ENCODE measurements around the gene ADAMTS2. TPM values are rescaled to one million over a fixed set of nuclear protein-coding genes. Genes with fewer than 3 reads are reported as not detected.

Gene ADAMTS2
- total RNA-seq, 1 donor from 2014 or later: 23.5 TPM

DNA sequence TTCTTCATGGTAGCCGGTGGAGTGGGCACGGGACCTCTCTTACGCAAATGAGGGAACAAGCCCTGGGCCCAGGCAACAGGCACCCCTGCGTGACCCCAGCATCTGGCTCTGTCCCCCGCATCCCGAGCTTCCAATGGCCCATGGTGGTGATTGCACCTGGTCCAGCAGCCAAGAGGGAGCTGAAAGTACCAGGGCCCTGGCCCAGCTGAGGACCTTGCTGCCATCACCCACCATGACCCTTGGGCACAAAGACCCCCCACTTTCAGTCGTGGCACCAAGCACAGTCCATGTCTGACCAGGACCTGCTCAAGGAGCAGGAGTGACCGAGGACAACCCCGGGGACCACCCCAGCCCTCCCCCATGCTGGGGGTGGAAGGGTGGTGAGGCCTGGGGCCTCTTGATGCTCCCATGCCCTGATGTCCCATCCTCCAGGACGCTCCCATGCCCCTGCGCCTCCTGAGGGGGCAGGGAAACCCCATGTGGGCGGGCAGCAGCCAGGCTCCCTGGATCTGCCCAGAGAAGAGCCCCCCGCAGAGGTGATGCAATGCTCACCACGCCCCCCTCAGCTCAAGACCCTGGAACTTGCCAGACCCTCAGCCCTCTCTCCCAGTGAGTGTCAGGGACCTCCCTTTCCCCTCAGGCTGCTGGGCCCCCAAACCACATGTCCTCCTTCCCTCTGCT, 123.9 kb downstream of the ADAMTS2 start:
- DNase-seq: peak; percentile 3
- TF ChIP-seq CTCF (IDR thresholded peaks at IDR 0.05; ENCODE audit: partially characterized antibody, unreplicated experiment): no peak
- Mint-ChIP-seq H3K27ac (ENCODE audit: unreplicated experiment) (no peak overlapping the region), H3K4me1 (ENCODE audit: low read depth, unreplicated experiment) (peaks cover 32% of the 10 kb centered on the region), H3K27me3 (ENCODE audit: unreplicated experiment) (peaks cover 14% of the 10 kb centered on the region), H3K9me3 (ENCODE audit: unreplicated experiment) (peaks cover 26% of the 10 kb centered on the region), H3K4me3 (ENCODE audit: unreplicated experiment) (no peak overlapping the region), H3K36me3 (ENCODE audit: unreplicated experiment) (peaks cover 15% of the 10 kb centered on the region)

- no peak overlapping the region for H3K4me3 Mint-ChIP-seq (ENCODE audit: unreplicated experiment)
- DNase-seq: no peak
- H3K27ac Mint-ChIP-seq (ENCODE audit: unreplicated experiment): no peak overlapping the region
- peaks cover 17% of the 10 kb centered on the region for H3K27me3 Mint-ChIP-seq (ENCODE audit: unreplicated experiment)
- no peak for TF ChIP-seq CTCF (IDR thresholded peaks at IDR 0.05; ENCODE audit: partially characterized antibody, unreplicated experiment)
- H3K36me3 Mint-ChIP-seq (ENCODE audit: unreplicated experiment): peaks cover 16% of the 10 kb centered on the region
- peaks cover 25% of the 10 kb centered on the region for H3K9me3 Mint-ChIP-seq (ENCODE audit: unreplicated experiment)
- peaks cover 34% of the 10 kb centered on the region for H3K4me1 Mint-ChIP-seq (ENCODE audit: low read depth, unreplicated experiment)
These were observed 124.5 kb downstream of the ADAMTS2 start for GRCh38 chr5:179220716-179221115.

- Mint-ChIP-seq H3K4me3 (ENCODE audit: unreplicated experiment) (no peak overlapping the region), H3K4me1 (ENCODE audit: low read depth, unreplicated experiment) (peaks cover 38% of the 10 kb centered on the region), H3K9me3 (ENCODE audit: unreplicated experiment) (peaks cover 21% of the 10 kb centered on the region), H3K27ac (ENCODE audit: unreplicated experiment) (no peak overlapping the region), H3K36me3 (ENCODE audit: unreplicated experiment) (peaks cover 17% of the 10 kb centered on the region), H3K27me3 (ENCODE audit: unreplicated experiment) (peaks cover 15% of the 10 kb centered on the region)
- DNase-seq: no peak
- TF ChIP-seq CTCF (IDR thresholded peaks at IDR 0.05; ENCODE audit: partially characterized antibody, unreplicated experiment): no peak
These were observed 125.3 kb downstream of the ADAMTS2 start for GRCh38 chr5:179219661-179220620.

- Mint-ChIP-seq H3K27me3 (ENCODE audit: unreplicated experiment) (peaks cover 18% of the 10 kb centered on the region), H3K27ac (ENCODE audit: unreplicated experiment) (peak overlapping the region; percentile 74), H3K9me3 (ENCODE audit: unreplicated experiment) (peaks cover 16% of the 10 kb centered on the region), H3K4me3 (ENCODE audit: unreplicated experiment) (peak overlapping the region; percentile 28), H3K4me1 (ENCODE audit: low read depth, unreplicated experiment) (peaks cover 38% of the 10 kb centered on the region), H3K36me3 (ENCODE audit: unreplicated experiment) (peaks cover 15% of the 10 kb centered on the region)
- no peak for DNase-seq
- TF ChIP-seq CTCF (IDR thresholded peaks at IDR 0.05; ENCODE audit: partially characterized antibody, unreplicated experiment): no peak
These were observed 126.3 kb downstream of the ADAMTS2 start for GRCh38 chr5:179218943-179219330.

Data from glutamatergic neuron (in vitro differentiated cells).